GM12878 (cell line): ENCODE results near the gene FMO3. TPM values are rescaled to one million over a fixed set of nuclear protein-coding genes. Genes with fewer than 3 reads are reported as not detected.

Source experiments
- ATAC-seq: fragments of 200-7000 bp; cut with Tn5 transposase; 3 replicates; pipeline ENCODE4 v1.9.1; 2020; ENCODE audit warnings: mild to moderate bottlenecking, moderate library complexity
- BruUV-seq: library from RNA; stranded (reverse); fragments of 400-500 nt; replicated peaks from 2 replicates; lab custom pipeline; 2021; lab: Mats Ljungman, UMichigan
- CTCF ChIA-PET: fragments of 300-600 bp; sonication (Branson Sonifier 250); formaldehyde crosslinking; extraction: SDS; loops from one replicate; lab custom pipeline; 2021; ENCODE audit warnings: inconsistent platforms; lab: Yijun Ruan, JAX
- POLR2A ChIA-PET: fragments of 350-600 bp; formaldehyde crosslinking; extraction: SDS; loops from one replicate; lab custom pipeline; 2021; ENCODE audit warnings: inconsistent platforms; lab: Charles Lee
- RAD21 ChIA-PET: fragments of 300-600 bp; sonication (Branson Sonifier 250); formaldehyde crosslinking; loops from one replicate; lab custom pipeline; 2023; ENCODE audit warnings: antibody characterized with exemption; ENCODE audit not compliant: unreplicated experiment; lab: Charles Lee
- SMC1A ChIA-PET: fragments of 300-600 bp; sonication (Branson Sonifier 250); formaldehyde crosslinking; loops from one replicate; lab custom pipeline; 2023; ENCODE audit not compliant: unreplicated experiment, uncharacterized antibody; lab: Charles Lee
- DNase-seq: peaks from one replicate; pipeline ENCODE4 v3.0.0-alpha.2; 2011; ENCODE audit warnings: low read depth, low spot score
- FAIRE-seq: peaks from 3 replicates; lab custom pipeline; 2011; peaks lifted over from hg19 to GRCh38; lab: Jason Lieb, UNC
- H2AFZ ChIP-seq: 2 replicates; pipeline ENCODE4 v1.6.0; 2011; ENCODE audit warnings: low read depth, low read length, control low read depth; ENCODE audit not compliant: control insufficient read depth
- H3K27ac ChIP-seq: 2 replicates; pipeline ENCODE4 v1.5.1; 2011; ENCODE audit warnings: control low read depth; ENCODE audit not compliant: control insufficient read depth, insufficient read depth
- H3K27me3 ChIP-seq, 2 experiments: replicated peaks in 1 of 2; 2 replicates each; pipeline versions ENCODE4 v1.6.0 to v1.6.1; 2011; ENCODE audit warnings: low read length in 1 of 2; ENCODE audit not compliant: control insufficient read depth in 2 of 2, insufficient read depth in 2 of 2
- H3K36me3 ChIP-seq, 2 experiments: 2 replicates each; pipeline ENCODE4 v1.5.1; 2011; ENCODE audit warnings: low read length in 1 of 2; ENCODE audit not compliant: control insufficient read depth in 2 of 2, insufficient read depth in 2 of 2
- H3K4me1 ChIP-seq: 2 replicates; pipeline ENCODE4 v1.6.1; 2011; ENCODE audit warnings: mild to moderate bottlenecking, low read length, moderate library complexity, mixed read lengths; ENCODE audit not compliant: control insufficient read depth, insufficient read depth
- H3K4me2 ChIP-seq: 2 replicates; pipeline ENCODE4 v1.6.0; 2011; ENCODE audit warnings: control low read depth; ENCODE audit not compliant: control insufficient read depth, insufficient read depth
- H3K4me3 ChIP-seq: fragments of 200-600 bp; sonication (generic); 2 replicates; pipeline ENCODE4 v1.5.1; 2016
- H3K79me2 ChIP-seq: 2 replicates; pipeline ENCODE4 v1.6.0; 2011; ENCODE audit warnings: low read length; ENCODE audit not compliant: control insufficient read depth, insufficient read depth
- H3K9ac ChIP-seq: 2 replicates; pipeline ENCODE4 v1.8.0; 2011; ENCODE audit warnings: low read length, control low read depth, mixed read lengths; ENCODE audit not compliant: control insufficient read depth, insufficient read depth
- H3K9me3 ChIP-seq: replicated peaks from 3 replicates; pipeline ENCODE4 v1.5.1; 2011; ENCODE audit warnings: mild to moderate bottlenecking, low read length; ENCODE audit not compliant: control insufficient read depth, insufficient read depth
- H4K20me1 ChIP-seq: 2 replicates; pipeline ENCODE4 v1.6.0; 2011; ENCODE audit not compliant: control insufficient read depth, insufficient read depth
- BMI1 ChIP-seq: fragments of 450-650 bp; IDR thresholded peaks from 2 replicates; pipeline ENCODE4 v1.6.1; 2016; ENCODE audit warnings: mild to moderate bottlenecking, moderate library complexity, borderline replicate concordance
- CHD2 ChIP-seq: IDR thresholded peaks from 2 replicates; pipeline ENCODE4 v1.6.1; 2011; ENCODE audit warnings: low read depth, low read length, improper control_type of control experiment, borderline replicate concordance
- FOXK2 ChIP-seq: fragments of 450-650 bp; IDR thresholded peaks from 2 replicates; pipeline ENCODE4 v1.6.1; 2017; ENCODE audit warnings: mild to moderate bottlenecking, moderate library complexity
- GATAD2B ChIP-seq: fragments of 450-650 bp; conservative IDR thresholded peaks from 2 replicates; pipeline ENCODE4 v1.6.1; 2017; ENCODE audit warnings: low read depth, mild to moderate bottlenecking, moderate library complexity
- HCFC1 ChIP-seq: fragments of 150-350 bp; IDR thresholded peaks from 2 replicates; pipeline ENCODE4 v1.6.1; 2014; ENCODE audit warnings: low read length
- HDAC6 ChIP-seq: fragments of 200-600 bp; sonication (generic); IDR thresholded peaks from one replicate; pipeline ENCODE4 v1.8.0; 2017; ENCODE audit warnings: antibody characterized with exemption; ENCODE audit not compliant: unreplicated experiment
- IRF4 ChIP-seq: IDR thresholded peaks from 2 replicates; pipeline ENCODE4 v1.6.1; 2011; ENCODE audit warnings: low read depth, low read length
- JUND ChIP-seq: IDR thresholded peaks from 2 replicates; pipeline ENCODE4 v1.6.1; 2012; ENCODE audit warnings: low read depth, mild to moderate bottlenecking, low read length, improper control_type of control experiment, moderate library complexity
- NFIC ChIP-seq: IDR thresholded peaks from 2 replicates; pipeline ENCODE4 v1.6.1; 2012; ENCODE audit warnings: low read depth, mild to moderate bottlenecking, inconsistent platforms, low read length, moderate library complexity
- POLR2AphosphoS5 ChIP-seq: IDR thresholded peaks from 2 replicates; pipeline ENCODE4 v1.6.1; 2011; ENCODE audit warnings: mild to moderate bottlenecking, low read length, inconsistent platforms
- RELA ChIP-seq: fragments of 450-650 bp; IDR thresholded peaks from 2 replicates; pipeline ENCODE4 v1.8.0; 2014; ENCODE audit warnings: borderline replicate concordance; ENCODE audit not compliant: partially characterized antibody
- SIN3A ChIP-seq: IDR thresholded peaks from 2 replicates; pipeline ENCODE4 v1.6.1; 2012; ENCODE audit warnings: low read depth, low read length, improper control_type of control experiment
- STAT1 ChIP-seq: fragments of 450-650 bp; conservative IDR thresholded peaks from 2 replicates; pipeline ENCODE4 v1.6.1; 2014; ENCODE audit warnings: antibody characterized with exemption, mild to moderate bottlenecking
- WGBS: methylation state at CpG from one replicate; pipeline ENCODE4 v1.1.6; 2016; ENCODE audit warnings: low lambda C conversion rate; ENCODE audit not compliant: insufficient replicate concordance, insufficient coverage; ENCODE audit errors: missing lambda C conversion rate; 5-methylcytosine and 5-hydroxymethylcytosine counted together
- in situ Hi-C: fragments of 300-500 bp; cut with MboI; formaldehyde crosslinking; loops from 9 replicates; pipeline ENCODE4 v1.14.3; 2018; ENCODE audit warnings: mixed read lengths
- intact Hi-C: fragments of 100-400 bp; cut with micrococcal nuclease; formaldehyde crosslinking; loops from one replicate; pipeline ENCODE4 v1.14.2; 2022; ENCODE audit not compliant: unreplicated experiment
- polyA plus RNA-seq, 11 experiments: library from polyadenylated mRNA; depleted of rRNA in 4 of 11; unstranded in 6 of 11; stranded (reverse) in 5 of 11; fragments of >200 nt; fragmentation: Nextera tagmentation in 4 of 11; fragmentation: Illumina TruSeq in 1 of 11; extraction: Ambion mirVana in 4 of 11; extraction: Trizol in 1 of 11; gene quantifications; 1 replicate in 1 of 11; 2 replicates in 10 of 11; pipeline versions ENCODE4 v1.2.1 to v1.2.3, GENCODE V29; 2011 to 2016; ENCODE audit warnings: inconsistent platforms in 2 of 11, missing spikeins in 2 of 11, low read depth in 1 of 11
- total RNA-seq, 4 experiments: library from RNA; depleted of rRNA in 3 of 4; stranded (reverse); fragments of >200 nt in 3 of 4; fragmentation: Illumina TruSeq in 1 of 4; extraction: Trizol in 1 of 4; gene quantifications; 2 replicates each; pipeline versions ENCODE4 v1.2.1 to v1.2.3, GENCODE V29; 2013 to 2021
- TF ChIP-seq, protein P1 (sequence below): IDR thresholded peaks from 2 replicates; pipeline ENCODE4 v1.6.1; 2011; ENCODE audit warnings: mild to moderate bottlenecking, low read depth, low read length, moderate library complexity; ENCODE audit not compliant: insufficient replicate concordance
- TF ChIP-seq, protein P2 (sequence below): fragments of 450-650 bp; formaldehyde crosslinking; IDR thresholded peaks from 2 replicates; pipeline ENCODE4 v1.5.0; 2022; ENCODE audit warnings: mild to moderate bottlenecking, missing genetic modification characterization

Gene FMO3
- total and polyA plus RNA-seq, 10 of the 15 experiments (the other 5 are each of a cell fraction or from before 2014, with no cell fraction given) = 0.08 to 0.10 TPM; not detected in 8

DNA sequence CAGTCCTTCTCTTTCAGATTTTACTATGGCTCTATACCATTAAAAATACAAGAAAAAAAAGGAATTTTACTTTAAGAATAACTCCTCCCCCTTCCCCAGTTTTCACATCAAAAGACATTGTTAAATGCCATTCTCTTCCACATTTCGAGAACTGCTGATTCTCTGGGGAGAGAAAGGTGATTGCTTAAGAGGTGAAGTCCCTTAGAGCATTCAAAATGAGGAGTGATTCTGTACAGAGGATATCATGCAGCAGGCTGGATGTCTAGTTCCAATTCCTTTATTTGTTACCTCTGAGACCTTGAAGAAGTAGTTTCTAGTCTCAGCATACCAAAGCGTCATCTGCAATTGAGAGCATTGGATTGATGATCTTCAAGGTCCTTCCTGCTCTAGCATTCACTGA is 46.9 kb downstream of the FMO3 start (continued):
- TF ChIP-seq RELA (no peak), FOXK2 (no peak), NFIC (no peak), GATAD2B (no peak), STAT1 (no peak), SIN3A (no peak)

DNA sequence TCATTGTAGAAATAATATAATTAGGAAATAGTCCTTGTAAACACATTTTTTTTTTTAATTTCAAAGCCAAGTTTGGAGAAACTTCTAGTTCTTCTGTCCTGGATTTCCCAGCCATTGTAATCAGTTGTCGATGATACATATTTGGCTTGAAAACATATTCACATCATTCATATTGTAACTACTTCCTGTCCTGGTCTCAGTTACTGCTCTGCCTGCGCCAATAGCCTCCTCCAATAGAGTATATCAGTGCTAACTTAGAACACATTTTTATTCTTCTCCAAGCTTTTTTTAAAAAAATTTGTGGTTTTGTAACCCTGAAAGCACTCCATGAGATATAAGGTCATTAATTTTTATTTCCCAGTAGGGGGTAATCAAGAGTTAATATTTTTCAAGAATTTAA is 48.3 kb downstream of the FMO3 start:
- no peaks in the 10 kb centered on the region for H3K4me1 ChIP-seq
- ChIA-PET POLR2A (no interaction called here), SMC1A (no interaction called here), CTCF (interaction anchor here (0.7 to 1.0 kb wide), 2 partner anchors 14 to 175 kb away, joined by 3 read pairs; partner anchors contain the start of gene FMO4), RAD21 (no interaction called here)
- H3K4me2 ChIP-seq = no peak overlapping the region
- no peak for ATAC-seq
- no peaks in the 10 kb centered on the region for H3K27me3 ChIP-seq
- TF ChIP-seq, protein P1, sequence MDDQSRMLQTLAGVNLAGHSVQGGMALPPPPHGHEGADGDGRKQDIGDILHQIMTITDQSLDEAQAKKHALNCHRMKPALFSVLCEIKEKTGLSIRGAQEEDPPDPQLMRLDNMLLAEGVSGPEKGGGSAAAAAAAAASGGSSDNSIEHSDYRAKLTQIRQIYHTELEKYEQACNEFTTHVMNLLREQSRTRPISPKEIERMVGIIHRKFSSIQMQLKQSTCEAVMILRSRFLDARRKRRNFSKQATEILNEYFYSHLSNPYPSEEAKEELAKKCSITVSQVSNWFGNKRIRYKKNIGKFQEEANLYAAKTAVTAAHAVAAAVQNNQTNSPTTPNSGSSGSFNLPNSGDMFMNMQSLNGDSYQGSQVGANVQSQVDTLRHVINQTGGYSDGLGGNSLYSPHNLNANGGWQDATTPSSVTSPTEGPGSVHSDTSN = no peak
- TF ChIP-seq HCFC1 (no peak), POLR2AphosphoS5 (no peak), HDAC6 (no peak), JUND (no peak), BMI1 (no peak), IRF4 (no peak), CHD2 (no peak)
- TF ChIP-seq, protein P2, sequence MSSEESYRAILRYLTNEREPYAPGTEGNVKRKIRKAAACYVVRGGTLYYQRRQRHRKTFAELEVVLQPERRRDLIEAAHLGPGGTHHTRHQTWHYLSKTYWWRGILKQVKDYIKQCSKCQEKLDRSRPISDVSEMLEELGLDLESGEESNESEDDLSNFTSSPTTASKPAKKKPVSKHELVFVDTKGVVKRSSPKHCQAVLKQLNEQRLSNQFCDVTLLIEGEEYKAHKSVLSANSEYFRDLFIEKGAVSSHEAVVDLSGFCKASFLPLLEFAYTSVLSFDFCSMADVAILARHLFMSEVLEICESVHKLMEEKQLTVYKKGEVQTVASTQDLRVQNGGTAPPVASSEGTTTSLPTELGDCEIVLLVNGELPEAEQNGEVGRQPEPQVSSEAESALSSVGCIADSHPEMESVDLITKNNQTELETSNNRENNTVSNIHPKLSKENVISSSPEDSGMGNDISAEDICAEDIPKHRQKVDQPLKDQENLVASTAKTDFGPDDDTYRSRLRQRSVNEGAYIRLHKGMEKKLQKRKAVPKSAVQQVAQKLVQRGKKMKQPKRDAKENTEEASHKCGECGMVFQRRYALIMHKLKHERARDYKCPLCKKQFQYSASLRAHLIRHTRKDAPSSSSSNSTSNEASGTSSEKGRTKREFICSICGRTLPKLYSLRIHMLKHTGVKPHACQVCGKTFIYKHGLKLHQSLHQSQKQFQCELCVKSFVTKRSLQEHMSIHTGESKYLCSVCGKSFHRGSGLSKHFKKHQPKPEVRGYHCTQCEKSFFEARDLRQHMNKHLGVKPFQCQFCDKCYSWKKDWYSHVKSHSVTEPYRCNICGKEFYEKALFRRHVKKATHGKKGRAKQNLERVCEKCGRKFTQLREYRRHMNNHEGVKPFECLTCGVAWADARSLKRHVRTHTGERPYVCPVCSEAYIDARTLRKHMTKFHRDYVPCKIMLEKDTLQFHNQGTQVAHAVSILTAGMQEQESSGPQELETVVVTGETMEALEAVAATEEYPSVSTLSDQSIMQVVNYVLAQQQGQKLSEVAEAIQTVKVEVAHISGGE (CRISPR knock-in tag) = no peak
- H3K9me3 ChIP-seq = no peaks in the 10 kb centered on the region
- in situ Hi-C loops (no loop called here), intact Hi-C loops (no loop called here)
- no peak overlapping the region for H2AFZ ChIP-seq
- H4K20me1 ChIP-seq = no peaks in the 10 kb centered on the region
- 50% methylated on average over 2 of the region's 2 CpGs for WGBS
- H3K36me3 ChIP-seq = no peaks in the 10 kb centered on the region
- no peak for FAIRE-seq
- no peak overlapping the region for H3K9ac ChIP-seq
- no peak for DNase-seq
- no TSS peak for BruUV-seq
- H3K4me3 ChIP-seq = no peak overlapping the region
- no peak overlapping the region for H3K27ac ChIP-seq
- H3K79me2 ChIP-seq = no peaks in the 10 kb centered on the region
